HG02571 (cell line): ENCODE results near the gene MFSD6.
A peak's percentile ranks its signal among the peaks of the same experiment; 100 is the strongest.

Source experiments
- ATAC-seq: cut with Tn5 transposase; IDR thresholded peaks from one replicate; pipeline ENCODE4 v1.9.1; 2021; ENCODE audit warnings: mild to moderate bottlenecking, moderate library complexity; ENCODE audit not compliant: unreplicated experiment

The MFSD6 gene

GRCh38 chr2:190527214-190527613, 119.1 kb downstream of the MFSD6 start:
- ATAC-seq = no peak

GRCh38 chr2:190527918-190528317, 119.8 kb downstream of the MFSD6 start:
- no peak for ATAC-seq

- no peak for ATAC-seq
Measured at GRCh38 chr2:190528521-190529001, 120.4 kb downstream of the MFSD6 start.

- no peak for ATAC-seq
Measured at GRCh38 chr2:190529486-190530247, 121.5 kb downstream of the MFSD6 start.

- no peak for ATAC-seq
Measured at GRCh38 chr2:190530248-190530900, 122.2 kb downstream of the MFSD6 start.

- no peak for ATAC-seq
Measured at GRCh38 chr2:190532581-190532980, 124.4 kb downstream of the MFSD6 start.

GRCh38 chr2:190533175-190533967, 125.2 kb downstream of the MFSD6 start:
- ATAC-seq = no peak

- ATAC-seq = peak; percentile 13
Measured at GRCh38 chr2:190533968-190534309, 125.8 kb downstream of the MFSD6 start.

GRCh38 chr2:190534310-190535120, 126.4 kb downstream of the MFSD6 start, which contains the start of gene NEMP2:
TSS of gene NEMP2 (minus strand) at chr2:190534722. CDS start at chr2:190534655, 67 bp downstream.
- peak; percentile 69 for ATAC-seq

GRCh38 chr2:190535121-190535439, 126.9 kb downstream of the MFSD6 start:
- no peak for ATAC-seq

- no peak for ATAC-seq
Measured at GRCh38 chr2:190535586-190535985, 127.4 kb downstream of the MFSD6 start.

GRCh38 chr2:190537765-190538164, 129.6 kb downstream of the MFSD6 start:
- no peak for ATAC-seq

GRCh38 chr2:190538201-190538600, 130.0 kb downstream of the MFSD6 start:
- ATAC-seq = no peak

GRCh38 chr2:190540048-190540447, 131.9 kb downstream of the MFSD6 start:
- ATAC-seq = no peak

- no peak for ATAC-seq
Measured at GRCh38 chr2:190545093-190545492, 136.9 kb downstream of the MFSD6 start.

GRCh38 chr2:190545555-190546385, 137.6 kb downstream of the MFSD6 start:
- no peak for ATAC-seq

GRCh38 chr2:190546734-190547133, 138.6 kb downstream of the MFSD6 start:
- ATAC-seq = no peak

GRCh38 chr2:190547886-190548285, 139.7 kb downstream of the MFSD6 start:
- no peak for ATAC-seq

- ATAC-seq = no peak
Measured at GRCh38 chr2:190550137-190550536, 142.0 kb downstream of the MFSD6 start.
